T follicular helper cell (primary cell): ENCODE measurements around the gene LRFN4.
A peak's percentile ranks its signal among the peaks of the same experiment; 100 is the strongest.
"Not testable (repeated sequence)": the region's sequence is repeated elsewhere in the genome, so short reads cannot be mapped to it uniquely, and the experiment has no call there.

Source experiments
- DNase-seq: peaks from one replicate; pipeline ENCODE4 v3.0.0-alpha.2; 2020; ENCODE audit warnings: low read depth
- total RNA-seq, 2 experiments: gene quantifications; one replicate each; lab custom pipeline; 2026; lab: John Stamatoyannopoulos, UW

Gene LRFN4
- 11.1 to 14.5 reads per million in 2 experiments for total RNA-seq

GRCh38 chr11:66856496-66857233, at the start of gene LRFN4:
LRFN4 (plus strand) TSS chr11:66857064; CDS start chr11:66857745, 681 bp downstream.
- DNase-seq, result peak; percentile 26

- DNase-seq, result no peak
Observed at GRCh38 chr11:66809592-66809991, 47.3 kb upstream of the LRFN4 start.

- no peak for DNase-seq
Observed at GRCh38 chr11:66810576-66811185, 46.2 kb upstream of the LRFN4 start.

GRCh38 chr11:66814678-66815077, 42.2 kb upstream of the LRFN4 start:
- no peak for DNase-seq

- DNase-seq, result no peak
Observed at GRCh38 chr11:66815646-66816045, 41.2 kb upstream of the LRFN4 start.

- DNase-seq, result no peak
Observed at GRCh38 chr11:66818231-66818955, 38.5 kb upstream of the LRFN4 start.

- DNase-seq, result no peak
Observed at GRCh38 chr11:66820381-66820780, 36.5 kb upstream of the LRFN4 start.

GRCh38 chr11:66820901-66821300, 36.0 kb upstream of the LRFN4 start:
- no peak for DNase-seq

- DNase-seq, result no peak
Observed at GRCh38 chr11:66823700-66824099, 33.2 kb upstream of the LRFN4 start.

GRCh38 chr11:66824573-66824972, 32.3 kb upstream of the LRFN4 start:
- DNase-seq, result not testable (repeated sequence)

- no peak for DNase-seq
Observed at GRCh38 chr11:66834539-66834845, 22.4 kb upstream of the LRFN4 start.

GRCh38 chr11:66834943-66835342, 21.9 kb upstream of the LRFN4 start:
- no peak for DNase-seq

GRCh38 chr11:66835768-66836405, 21.0 kb upstream of the LRFN4 start:
- DNase-seq, result no peak

- no peak for DNase-seq
Observed at GRCh38 chr11:66840317-66841091, 16.4 kb upstream of the LRFN4 start.

- DNase-seq, result no peak
Observed at GRCh38 chr11:66841861-66842260, 15.0 kb upstream of the LRFN4 start.

GRCh38 chr11:66842501-66842895, 14.4 kb upstream of the LRFN4 start:
- DNase-seq, result no peak

- DNase-seq, result peak; percentile 87
Observed at GRCh38 chr11:66842896-66843775, 13.7 kb upstream of the LRFN4 start, which contains the start of gene RCE1. RCE1 (plus strand) TSS chr11:66843441; CDS start chr11:66843456, 15 bp downstream.

- no peak for DNase-seq
Observed at GRCh38 chr11:66843776-66844495, 12.9 kb upstream of the LRFN4 start.

- no peak for DNase-seq
Observed at GRCh38 chr11:66844496-66845142, 12.2 kb upstream of the LRFN4 start.
